LHCN-M2 (cell line): ENCODE data around the gene RGS7. TPM values are rescaled to one million over a fixed set of nuclear protein-coding genes. Genes with fewer than 3 reads are reported as not detected.
"Not testable (repeated sequence)": the region's sequence is repeated elsewhere in the genome, so short reads cannot be mapped to it uniquely, and the experiment has no call there.

Experiments used
- DNase-seq: peaks from one replicate; pipeline ENCODE4 v3.0.0-alpha.2; 2012; ENCODE audit warnings: low read depth
- total RNA-seq: library from RNA; depleted of rRNA; stranded (reverse); fragments of >200 nt; gene quantifications from 2 replicates; pipeline ENCODE4 v1.2.3, GENCODE V29; 2014

RGS7 gene
- total RNA-seq, 1 experiment from 2014 or later: 0.11 TPM

DNA sequence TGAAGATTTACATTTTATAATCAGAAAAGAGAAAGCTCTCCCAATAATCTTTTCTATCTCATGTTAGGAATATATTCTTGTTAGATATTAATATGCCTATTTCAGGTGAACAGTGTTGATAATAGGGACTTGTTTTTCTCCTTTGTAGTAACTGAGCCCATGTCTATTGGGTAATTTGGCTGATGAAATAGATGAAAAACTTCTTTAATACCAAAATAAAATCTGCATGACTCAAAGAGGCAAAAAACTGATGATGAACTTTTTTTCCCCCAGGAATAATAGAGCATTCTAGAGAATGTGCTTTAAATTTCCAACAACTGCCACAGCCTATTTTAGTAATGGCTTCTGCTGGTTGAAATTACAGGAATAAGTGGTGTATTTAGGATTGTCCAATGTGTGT, 566.1 kb downstream of the RGS7 start:
- no peak for DNase-seq

DNA sequence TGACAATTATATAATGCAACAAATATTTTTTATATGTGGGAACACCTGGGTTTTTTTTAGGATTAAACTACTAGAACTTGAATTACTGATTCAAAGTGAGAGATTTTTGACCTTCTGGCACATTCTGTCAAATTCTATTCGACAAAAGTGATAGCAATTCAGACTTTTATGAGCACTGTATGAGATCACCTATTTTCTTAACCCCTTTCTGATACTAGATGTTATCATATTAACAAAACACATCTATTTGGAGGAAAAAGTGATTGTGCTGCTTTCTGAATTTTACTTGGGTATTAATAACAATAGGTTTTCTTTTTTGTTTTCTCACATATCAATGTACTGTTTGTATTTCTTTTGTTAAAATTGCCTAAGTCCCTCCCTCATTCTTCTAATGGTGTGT, 570.1 kb downstream of the RGS7 start:
- DNase-seq: no peak

DNA sequence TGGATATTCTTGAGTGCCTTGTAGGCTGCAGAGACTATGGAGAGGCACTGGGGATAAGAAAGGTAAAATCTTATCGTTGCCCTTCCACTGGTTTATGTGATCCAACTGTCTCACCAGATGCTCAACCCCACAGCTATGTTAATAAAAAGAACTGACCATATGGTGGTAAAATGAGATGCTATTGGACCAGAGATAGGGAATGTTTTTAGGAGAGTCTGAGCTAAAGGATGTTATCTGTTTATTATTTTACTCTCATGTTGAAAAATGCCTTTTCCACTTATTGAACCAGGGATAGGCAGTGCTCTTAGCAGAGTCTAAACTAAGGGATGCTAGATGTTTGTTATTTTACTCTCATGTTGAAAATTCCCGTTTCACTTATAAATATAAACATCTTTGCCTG, 572.2 kb downstream of the RGS7 start:
- DNase-seq: no peak

DNA sequence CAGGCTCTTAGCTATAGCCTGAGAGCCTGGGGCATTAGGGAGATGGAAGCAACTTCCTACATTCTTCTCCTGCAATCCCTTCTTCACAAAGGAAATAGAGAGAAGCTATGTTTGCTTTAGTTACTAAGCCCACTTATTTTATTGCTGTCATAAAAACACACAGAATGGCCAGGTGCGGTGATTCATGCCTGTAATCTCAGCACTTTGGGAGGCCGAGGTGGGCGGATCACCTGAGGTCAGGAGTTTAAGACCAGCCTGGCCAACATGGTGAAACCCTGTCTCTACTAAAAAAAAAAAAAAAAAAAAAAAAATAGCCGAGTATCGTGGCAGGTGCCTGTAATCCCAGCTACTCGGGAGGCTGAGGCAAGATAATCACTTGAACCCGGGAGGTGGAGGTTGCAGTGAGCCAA, 573.3 kb downstream of the RGS7 start:
- DNase-seq: not testable (repeated sequence)

DNA sequence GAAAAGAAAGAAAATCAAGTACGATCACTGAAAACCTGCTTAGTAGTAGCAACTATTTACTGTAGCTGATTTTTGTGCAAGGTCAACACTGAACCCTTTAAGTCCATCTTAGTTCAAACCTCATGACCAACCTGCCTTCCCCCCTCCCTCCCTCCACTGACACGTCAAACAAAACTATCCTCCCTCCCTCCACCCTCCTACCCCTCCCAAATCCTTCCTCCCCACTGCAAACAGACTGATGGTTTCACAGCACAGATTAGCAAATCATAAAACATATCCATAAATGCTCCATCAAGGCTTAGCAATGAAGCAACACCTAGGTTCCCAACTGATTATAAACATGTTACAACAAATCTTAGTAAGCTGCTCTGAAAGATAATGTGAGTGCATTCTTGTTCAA, 580.8 kb downstream of the RGS7 start:
- no peak for DNase-seq

DNA sequence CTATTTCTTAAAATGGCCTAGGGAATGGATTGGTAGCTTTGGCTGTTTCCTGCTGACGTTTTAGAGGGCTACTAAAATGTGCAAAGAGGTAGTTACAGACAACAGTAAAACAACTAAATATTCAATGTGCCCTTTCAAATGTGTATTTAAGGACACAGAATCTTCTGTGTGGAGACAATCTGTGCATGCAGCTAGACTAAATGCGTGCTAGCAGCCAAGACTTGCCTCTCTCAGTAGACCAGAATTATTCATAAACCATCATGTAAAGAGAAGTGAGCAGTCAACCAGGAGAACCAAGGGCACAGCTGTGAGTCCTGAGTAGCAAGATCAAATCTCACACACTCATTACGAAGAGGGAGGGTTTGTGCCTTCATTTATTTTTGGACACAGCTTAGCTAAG, 584.9 kb downstream of the RGS7 start:
- DNase-seq: no peak

DNA sequence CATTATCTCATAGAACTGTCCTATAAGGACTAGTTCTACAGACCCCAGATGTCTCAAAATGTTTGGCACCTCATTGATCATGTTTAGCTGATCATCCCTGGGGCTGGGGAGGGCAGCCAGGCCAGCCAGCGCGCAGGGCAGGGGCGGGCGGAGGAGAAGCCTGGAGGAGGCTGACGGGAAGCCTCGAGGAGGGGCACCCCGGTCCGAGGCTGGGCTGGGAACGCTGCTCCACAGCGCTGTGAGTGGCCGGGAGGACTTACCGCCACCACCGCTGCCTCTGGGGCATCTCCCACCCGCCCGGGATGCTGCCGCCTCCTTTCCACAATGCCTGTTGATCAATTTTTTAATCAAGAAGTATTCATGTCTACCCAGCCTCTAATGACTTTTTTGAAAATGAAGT, 585.6 kb downstream of the RGS7 start:
- DNase-seq: no peak

DNA sequence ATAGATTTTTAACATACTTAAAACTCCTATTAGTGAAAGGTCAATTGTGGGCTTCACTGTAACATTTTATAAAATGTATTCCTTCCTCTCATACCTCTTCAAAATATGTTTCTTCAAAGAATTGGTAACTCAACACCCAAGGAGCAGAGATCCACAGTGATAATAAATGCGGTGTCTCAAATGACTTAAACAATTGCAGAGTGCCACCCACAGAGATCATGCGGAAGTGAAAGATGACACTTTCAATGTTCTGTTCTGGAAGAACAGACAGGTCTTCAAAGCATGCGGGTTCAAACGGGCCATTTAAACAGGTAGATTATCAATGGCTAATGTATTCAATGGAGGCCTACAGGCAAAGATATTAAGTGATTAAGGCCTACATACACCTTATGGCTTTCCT, 588.0 kb downstream of the RGS7 start:
- DNase-seq: no peak

DNA sequence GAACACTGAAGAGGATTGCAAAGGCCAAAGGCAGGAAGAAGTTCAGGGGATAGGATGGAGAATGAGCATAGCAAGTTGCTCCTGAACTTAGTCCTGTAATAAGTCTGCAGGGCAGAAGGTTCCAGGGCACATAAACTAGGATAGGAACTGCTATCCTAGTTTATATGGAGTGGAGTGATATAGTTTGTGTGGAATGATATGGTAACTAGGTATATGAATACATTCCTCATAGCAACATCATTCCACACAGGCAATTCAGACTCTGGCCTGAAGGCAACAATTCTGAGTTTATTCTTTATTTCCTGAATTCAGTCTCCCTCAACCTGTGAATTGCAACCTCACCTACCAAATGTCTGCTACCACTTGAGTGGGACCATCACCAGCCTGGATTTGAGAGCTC, 590.2 kb downstream of the RGS7 start:
- DNase-seq: no peak

DNA sequence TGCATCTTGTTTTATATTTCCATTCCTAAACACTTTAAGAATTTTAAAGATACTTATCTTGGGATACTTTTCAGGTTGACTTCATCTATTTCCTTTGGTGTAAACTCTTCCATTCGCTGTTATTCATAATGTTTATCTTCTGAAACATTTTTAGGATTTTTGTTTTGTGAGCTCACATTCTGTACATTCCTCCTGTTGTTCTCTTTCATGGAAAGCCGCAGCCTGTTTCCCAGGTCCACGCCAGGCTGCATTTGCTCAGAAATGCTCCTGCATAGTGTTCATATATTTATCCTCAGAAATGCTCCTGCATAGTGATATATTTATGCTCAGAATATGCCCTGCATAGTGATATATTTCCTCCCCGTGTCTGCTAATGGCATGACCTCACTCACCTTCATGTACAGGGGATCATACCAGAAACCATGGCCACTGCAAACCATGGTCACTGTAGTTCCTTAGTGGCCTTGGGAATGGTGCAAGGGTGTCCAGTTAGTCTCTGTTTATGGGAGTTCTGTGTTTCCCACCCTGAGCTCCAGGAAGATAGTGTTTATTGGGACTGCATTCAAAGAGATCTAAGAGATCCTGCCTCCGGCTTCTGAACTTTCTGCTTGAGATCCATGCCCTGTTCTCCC, 591.2 kb downstream of the RGS7 start:
- DNase-seq: peak; percentile 50

DNA sequence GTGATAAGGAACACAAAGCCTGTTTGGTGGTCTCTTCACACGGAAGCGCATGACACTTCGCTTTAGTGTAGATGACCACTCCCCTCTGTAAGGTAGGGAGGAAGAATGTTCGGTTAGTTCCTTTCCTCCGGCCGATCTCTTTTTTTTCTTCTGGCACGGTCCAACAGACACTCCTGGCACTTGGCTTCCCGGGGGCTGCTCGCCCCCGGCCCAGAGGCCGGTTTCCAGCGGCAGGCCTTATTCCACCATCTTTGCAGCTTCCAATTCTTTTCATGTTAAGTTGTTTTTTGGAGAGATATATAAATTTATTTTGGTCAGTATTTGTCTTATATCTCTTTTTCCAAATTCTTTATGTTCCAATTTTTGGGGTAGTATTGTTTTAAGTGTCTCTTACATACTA, 593.2 kb downstream of the RGS7 start:
- no peak for DNase-seq

DNA sequence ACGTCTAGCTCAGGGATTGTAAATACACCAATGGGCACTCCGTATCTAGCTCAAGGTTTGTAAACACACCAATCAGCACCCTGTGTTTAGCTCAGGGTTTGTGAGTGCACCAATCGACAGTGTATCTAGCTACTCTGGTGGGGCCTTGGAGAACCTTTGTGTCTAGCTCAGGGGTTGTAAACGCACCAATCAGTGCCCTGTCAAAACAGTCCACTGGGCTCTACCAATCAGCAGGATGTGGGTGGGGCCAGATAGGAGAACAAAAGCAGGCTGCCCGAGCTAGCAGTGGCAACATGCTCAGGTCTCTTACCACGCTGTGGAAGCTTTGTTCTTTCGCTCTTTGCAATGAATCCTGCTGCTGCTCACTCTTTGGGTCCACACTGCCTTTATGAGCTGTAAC, 593.9 kb downstream of the RGS7 start:
- not testable (repeated sequence) for DNase-seq

DNA sequence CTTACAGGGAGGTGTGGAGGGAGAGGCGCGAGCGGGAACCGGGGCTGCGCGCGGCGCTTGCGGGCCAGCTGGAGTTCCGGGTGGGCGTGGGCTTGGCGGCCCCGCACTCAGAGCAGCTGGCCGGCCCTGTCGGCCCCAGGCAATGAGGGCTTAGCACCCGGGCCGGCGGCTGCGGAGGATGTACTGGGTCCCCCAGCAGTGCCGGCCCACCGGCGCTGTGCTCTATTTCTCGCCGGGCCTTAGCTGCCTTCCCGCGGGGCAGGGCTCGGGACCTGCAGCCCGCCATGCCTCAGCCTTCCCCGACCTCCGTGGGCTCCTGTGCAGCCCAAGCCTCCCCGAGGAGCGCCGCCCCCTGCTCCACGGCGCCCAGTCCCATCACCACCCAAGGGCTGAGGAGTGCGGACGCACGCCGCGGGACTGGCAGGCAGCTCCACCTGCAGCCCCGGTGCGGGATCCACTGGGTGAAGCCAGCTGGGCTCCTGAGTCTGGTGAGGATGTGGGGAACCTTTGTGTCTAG, 594.5 kb downstream of the RGS7 start:
- not testable (repeated sequence) for DNase-seq

DNA sequence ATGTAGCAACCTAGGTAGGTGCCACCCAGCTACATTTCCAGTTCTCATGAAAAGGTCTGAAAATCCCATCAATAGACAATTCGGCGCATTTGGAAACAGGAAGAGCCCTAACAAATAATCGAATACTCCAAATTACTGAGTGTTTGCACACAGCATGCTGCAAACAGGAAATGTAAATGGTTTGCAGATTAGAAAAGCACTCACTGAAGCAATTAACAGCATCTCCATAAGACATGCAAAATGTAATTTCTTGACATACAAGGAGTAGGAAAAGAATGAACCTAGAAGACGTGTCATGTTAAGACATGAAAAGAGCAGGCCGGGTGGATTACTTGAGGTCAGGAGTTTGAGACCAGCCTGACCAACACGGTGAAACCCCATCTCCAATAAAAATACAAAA, 598.2 kb downstream of the RGS7 start:
- DNase-seq: not testable (repeated sequence)

DNA sequence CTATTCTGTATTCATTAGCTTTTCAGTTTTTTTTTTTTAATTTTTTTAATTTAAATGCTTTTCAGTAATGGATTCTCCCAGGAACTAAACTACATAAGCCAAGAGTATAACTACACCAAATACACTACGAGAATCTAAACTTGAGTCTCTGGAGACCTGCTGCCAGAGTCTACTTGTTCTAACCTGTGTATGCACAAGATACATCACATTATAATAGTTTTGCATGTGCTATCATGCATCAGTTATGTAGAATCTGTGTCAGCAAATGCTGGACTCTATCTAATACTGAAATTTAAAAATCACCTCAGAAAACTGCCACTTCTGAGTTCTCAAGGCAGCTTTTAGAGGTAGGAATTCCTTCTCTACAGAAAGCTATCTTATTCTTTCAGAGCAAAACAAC, 598.7 kb downstream of the RGS7 start:
- no peak for DNase-seq

DNA sequence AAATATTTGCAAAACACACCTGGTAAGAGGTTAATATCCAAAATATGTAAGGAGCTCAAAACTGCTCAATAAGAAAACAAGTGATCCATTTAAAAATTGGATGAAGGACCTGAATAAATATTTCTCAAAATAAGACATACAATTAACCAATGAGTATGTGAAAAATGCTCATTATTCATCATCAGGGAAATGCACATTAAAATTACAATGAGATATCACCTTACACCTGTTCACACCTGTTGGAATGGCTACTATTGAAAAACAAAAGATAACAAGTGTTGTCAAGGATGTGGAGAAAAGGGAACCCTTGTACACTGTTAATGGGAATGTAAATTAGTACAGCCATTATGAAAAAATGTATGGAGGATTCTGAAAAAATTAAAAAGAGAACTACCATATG, 609.1 kb downstream of the RGS7 start:
- no peak for DNase-seq

DNA sequence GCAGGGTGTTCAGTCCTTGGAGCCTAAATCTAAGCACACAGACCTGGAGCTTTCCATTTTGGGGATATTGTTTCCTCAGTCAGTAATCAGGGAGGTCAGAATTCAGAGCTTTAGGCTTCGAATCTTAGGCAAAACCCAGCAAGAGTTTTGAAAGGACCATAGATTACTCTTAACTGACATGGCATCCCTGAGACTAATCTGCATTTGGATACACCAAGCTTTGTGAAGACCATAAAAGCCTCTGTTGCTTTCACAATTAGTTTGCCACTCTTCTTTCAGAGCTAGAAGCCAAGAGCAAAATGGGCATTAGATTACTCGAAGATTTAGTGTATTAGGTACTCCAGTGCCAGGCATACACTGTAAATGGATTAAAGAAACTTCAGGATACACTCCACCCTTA, 613.3 kb downstream of the RGS7 start:
- DNase-seq: no peak

DNA sequence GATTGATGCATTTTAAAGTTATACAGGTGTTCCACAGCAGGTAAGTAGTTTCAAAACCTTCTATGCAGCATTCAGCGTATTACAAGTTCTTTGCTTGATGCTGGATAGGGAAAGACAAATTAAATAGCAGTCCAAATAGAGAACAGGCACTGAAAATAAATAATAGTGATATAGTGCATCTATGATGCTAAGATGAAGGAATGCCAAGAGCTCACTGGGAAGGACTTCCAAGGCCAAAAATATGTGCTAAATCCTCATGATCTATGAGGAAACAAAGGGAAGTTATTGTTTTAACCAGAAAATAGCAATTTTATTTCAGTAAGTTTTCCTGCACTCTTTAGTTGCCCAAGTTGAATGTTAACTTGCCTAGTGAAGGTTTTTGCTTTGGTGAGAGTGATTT, 617.3 kb downstream of the RGS7 start:
- no peak for DNase-seq

DNA sequence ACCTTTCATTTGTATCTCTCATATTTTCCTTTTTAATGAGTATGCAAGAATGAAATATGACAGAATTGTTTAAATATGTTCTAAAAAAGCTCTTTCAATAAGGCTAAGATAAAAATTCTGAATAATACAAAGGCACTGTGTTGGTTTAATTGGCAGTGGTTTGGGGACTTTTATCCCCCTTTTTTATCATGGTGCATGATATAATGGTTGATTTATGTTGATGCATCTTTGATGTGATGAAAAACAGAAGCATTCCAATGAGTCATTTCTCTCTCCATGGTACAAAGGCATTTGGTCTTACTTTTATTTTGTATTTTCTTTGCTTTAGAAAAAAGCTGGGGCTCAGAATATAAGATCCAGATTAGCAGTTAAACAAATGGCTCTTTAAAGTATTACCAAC, 617.9 kb downstream of the RGS7 start:
- peak; percentile 3 for DNase-seq

DNA sequence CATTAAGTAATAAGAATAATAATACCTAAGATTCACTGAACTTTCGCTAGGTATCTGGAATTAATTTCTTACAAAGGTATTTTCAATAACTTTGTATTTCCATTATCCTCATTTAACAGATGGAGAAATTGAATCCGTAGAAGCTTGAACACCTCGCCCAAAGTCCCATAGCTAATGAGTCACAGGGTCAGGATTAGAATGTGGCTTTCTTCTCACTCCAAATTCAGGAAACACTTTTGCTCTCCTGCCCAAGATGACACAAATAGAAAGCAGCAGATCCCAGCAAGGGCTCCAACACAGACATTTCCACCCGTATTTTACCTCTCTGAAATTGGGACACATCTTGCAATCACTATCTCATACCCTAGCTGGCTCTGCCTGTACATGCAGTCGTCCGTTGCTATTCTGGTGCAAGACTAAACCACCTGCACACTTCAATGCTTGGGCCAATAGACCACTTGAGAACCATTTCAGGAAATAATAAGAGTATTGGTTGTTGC, 619.2 kb downstream of the RGS7 start:
- DNase-seq: peak; percentile 13

DNA sequence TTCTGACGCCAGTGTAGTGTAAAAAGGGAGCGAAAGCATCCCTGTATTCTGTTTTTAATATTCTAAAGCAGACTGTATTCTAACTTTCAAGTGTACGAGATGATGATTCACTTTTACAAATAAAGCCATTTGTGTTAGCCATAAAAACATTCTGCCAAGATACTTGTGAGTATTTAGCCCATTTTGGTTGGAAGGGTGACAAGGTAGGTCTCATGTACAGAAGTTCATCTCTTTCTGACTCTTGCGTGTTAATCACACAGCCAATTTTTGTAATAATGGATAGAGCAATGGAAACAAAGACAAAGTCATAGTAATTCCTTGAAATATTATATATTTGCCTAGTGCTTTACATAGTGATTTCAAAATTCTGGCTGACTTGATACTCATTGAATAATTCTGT, 619.7 kb downstream of the RGS7 start:
- no peak for DNase-seq

DNA sequence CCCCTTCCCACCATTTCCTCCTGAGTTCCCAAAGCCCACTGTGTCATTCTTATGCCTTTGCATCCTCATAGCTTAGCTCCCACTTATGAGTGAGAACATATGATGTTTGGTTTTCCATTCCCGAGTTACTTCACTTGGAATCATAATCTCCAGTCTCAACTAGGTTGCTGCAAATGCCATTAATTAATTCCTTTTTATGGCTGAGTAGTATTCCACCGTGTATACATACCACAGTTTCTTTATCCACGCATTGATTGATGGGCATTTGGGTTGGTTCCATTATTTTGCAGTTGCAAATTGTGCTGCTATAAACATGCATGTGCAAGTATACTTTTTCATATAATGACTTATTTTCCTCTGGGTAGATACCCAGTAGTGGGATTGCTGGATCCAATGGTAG, 622.3 kb downstream of the RGS7 start:
- DNase-seq: not testable (repeated sequence)

DNA sequence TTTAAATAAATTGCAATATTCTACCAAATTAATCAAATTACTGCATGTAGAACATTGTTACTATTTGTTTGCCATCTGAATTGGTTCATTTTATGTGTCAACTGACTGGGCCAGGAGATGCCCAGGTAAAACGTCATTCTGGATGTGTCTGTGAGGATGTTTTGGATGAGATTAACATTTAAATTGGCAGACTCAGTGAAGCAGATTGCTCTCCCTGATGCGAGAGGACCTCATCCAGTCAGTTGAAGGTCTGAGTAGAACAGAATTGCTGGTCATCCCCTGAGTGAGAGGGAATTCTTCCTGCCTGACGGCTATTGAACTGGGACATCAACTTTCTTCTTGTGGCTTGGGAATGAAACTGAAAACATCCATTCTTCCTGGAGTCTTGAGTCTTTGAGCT, 623.0 kb downstream of the RGS7 start:
- no peak for DNase-seq

DNA sequence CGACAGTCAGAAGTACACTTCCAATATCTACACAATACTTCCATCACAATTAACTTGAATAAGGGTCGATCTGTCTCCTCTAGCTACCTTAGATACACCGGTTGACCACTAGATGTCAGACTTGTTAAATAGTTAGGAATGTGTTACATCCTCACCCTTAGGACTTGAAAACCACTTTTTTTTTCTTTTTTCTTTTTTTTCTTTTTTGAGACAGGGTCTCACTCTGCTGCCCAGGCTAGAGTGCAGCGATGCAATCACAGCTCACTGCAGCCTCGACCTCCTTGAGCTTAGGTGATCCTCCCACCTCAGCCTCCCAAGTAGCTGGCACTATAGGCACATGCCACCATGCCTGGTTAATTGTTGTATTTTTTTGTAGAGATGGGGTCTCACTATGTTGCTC, 624.6 kb downstream of the RGS7 start:
- peak; percentile 57 for DNase-seq
